Liver (tissue), 9 donors: ENCODE results near the gene SPTBN4. TPM values are rescaled to one million over a fixed set of nuclear protein-coding genes. Genes with fewer than 3 reads are reported as not detected.

Source experiments
- DNase-seq: peaks from one replicate; pipeline ENCODE4 v3.0.0-alpha.2; 2017; ENCODE audit warnings: low spot score
- H3K27ac ChIP-seq, 2 donors: one replicate each; pipeline ENCODE4 v1.7.0; 2013; ENCODE audit warnings: inconsistent platforms in 2 of 2, low read length in 2 of 2, control low read depth in 1 of 2, low read depth in 1 of 2, mild to moderate bottlenecking in 1 of 2
- H3K27me3 ChIP-seq, 4 donors: one replicate each; pipeline versions ENCODE4 v1.6.1 to v1.7.0; 2013; ENCODE audit warnings: low read length in 3 of 4, inconsistent platforms in 1 of 4, mild to moderate bottlenecking in 1 of 4, moderate library complexity in 1 of 4; ENCODE audit not compliant: control insufficient read depth in 4 of 4, insufficient read depth in 4 of 4
- H3K36me3 ChIP-seq, 4 donors: one replicate each; pipeline versions ENCODE4 v1.6.1 to v1.7.0; 2013; ENCODE audit warnings: low read length in 3 of 4, mild to moderate bottlenecking in 3 of 4, low read depth in 1 of 4, moderate library complexity in 1 of 4; ENCODE audit not compliant: control insufficient read depth in 4 of 4, insufficient read depth in 3 of 4
- H3K4me1 ChIP-seq, 4 donors: one replicate each; pipeline versions ENCODE4 v1.6.1 to v1.7.0; 2013; ENCODE audit warnings: low read length in 3 of 4, mild to moderate bottlenecking in 3 of 4, moderate library complexity in 1 of 4; ENCODE audit not compliant: control insufficient read depth in 4 of 4, insufficient read depth in 4 of 4
- H3K4me3 ChIP-seq, 3 donors: one replicate each; pipeline versions ENCODE4 v1.6.1 to v1.7.0; 2013; ENCODE audit warnings: low read length in 3 of 3, control low read depth in 1 of 3, low read depth in 1 of 3, mild to moderate bottlenecking in 1 of 3
- H3K9ac ChIP-seq, 2 donors: one replicate each; pipeline ENCODE4 v1.7.0; 2013; ENCODE audit warnings: low read length in 2 of 2, mild to moderate bottlenecking in 2 of 2, moderate library complexity in 2 of 2, control low read depth in 1 of 2, low read depth in 1 of 2
- H3K9me3 ChIP-seq, 4 donors: one replicate each; pipeline versions ENCODE4 v1.6.1 to v1.7.0; 2013; ENCODE audit warnings: low read length in 3 of 4; ENCODE audit not compliant: control insufficient read depth in 4 of 4
- EGR1 ChIP-seq, 2 donors: IDR thresholded peaks; 2 replicates each; pipeline ENCODE4 v1.6.1; 2016 to 2018; ENCODE audit warnings: antibody characterized with exemption in 2 of 2, low read depth in 2 of 2
- FOXA1 ChIP-seq: IDR thresholded peaks from 2 replicates; pipeline ENCODE4 v1.6.1; 2016; ENCODE audit warnings: antibody characterized with exemption
- FOXA2 ChIP-seq: IDR thresholded peaks from 2 replicates; pipeline ENCODE4 v1.6.1; 2016; ENCODE audit warnings: antibody characterized with exemption
- GABPA ChIP-seq, 2 donors: IDR thresholded peaks in 1 of 2; conservative IDR thresholded peaks in 1 of 2; 2 replicates each; pipeline ENCODE4 v1.6.1; 2016; ENCODE audit warnings: antibody characterized with exemption in 2 of 2, mild to moderate bottlenecking in 1 of 2, moderate library complexity in 1 of 2
- HNF4A ChIP-seq, 2 donors: conservative IDR thresholded peaks; 2 replicates each; pipeline ENCODE4 v1.6.1; 2016; ENCODE audit warnings: antibody characterized with exemption in 2 of 2, mild to moderate bottlenecking in 2 of 2
- HNF4G ChIP-seq: IDR thresholded peaks from 2 replicates; pipeline ENCODE4 v1.6.1; 2016; ENCODE audit warnings: antibody characterized with exemption
- JUND ChIP-seq, 2 donors: IDR thresholded peaks; 2 replicates each; pipeline ENCODE4 v1.6.1; 2016; ENCODE audit warnings: antibody characterized with exemption in 2 of 2
- NR2F2 ChIP-seq: IDR thresholded peaks from 2 replicates; pipeline ENCODE4 v1.6.1; 2016; ENCODE audit warnings: antibody characterized with exemption
- RAD21 ChIP-seq, 2 donors: IDR thresholded peaks; 2 replicates each; pipeline ENCODE4 v1.6.1; 2016; ENCODE audit warnings: antibody characterized with exemption in 2 of 2, mild to moderate bottlenecking in 2 of 2
- RXRA ChIP-seq, 2 donors: IDR thresholded peaks; 2 replicates each; pipeline ENCODE4 v1.6.1; 2017 to 2018; ENCODE audit warnings: antibody characterized with exemption in 2 of 2, mild to moderate bottlenecking in 1 of 2
- SP1 ChIP-seq: IDR thresholded peaks from 2 replicates; pipeline ENCODE4 v1.6.1; 2018; ENCODE audit warnings: antibody characterized with exemption, mild to moderate bottlenecking
- TAF1 ChIP-seq: conservative IDR thresholded peaks from 2 replicates; pipeline ENCODE4 v1.6.1; 2016; ENCODE audit warnings: antibody characterized with exemption, mild to moderate bottlenecking
- YY1 ChIP-seq: IDR thresholded peaks from 2 replicates; pipeline ENCODE4 v1.6.1; 2016; ENCODE audit warnings: antibody characterized with exemption, mild to moderate bottlenecking
- WGBS: extraction: QIAGEN DNeasy Blood & Tissue Kit; methylation state at CpG from one replicate; pipeline ENCODE4 v1.1.7; 2013; 5-methylcytosine and 5-hydroxymethylcytosine counted together
- polyA plus RNA-seq, 2 donors: library from polyadenylated mRNA; stranded (reverse) in 1 of 2; unstranded in 1 of 2; fragments of 200-250 nt in 1 of 2; fragments of >200 nt in 1 of 2; fragmentation: Nextera tagmentation in 1 of 2; extraction: Ambion mirVana in 1 of 2; gene quantifications; one replicate each; pipeline versions ENCODE4 v1.2.1 to v1.2.3, GENCODE V29; 2013 to 2015
- total RNA-seq, 2 donors: library from RNA; depleted of rRNA; stranded (reverse); fragments of >200 nt; gene quantifications; one replicate each; pipeline ENCODE4 v1.2.3, GENCODE V29; 2014
- TF ChIP-seq, protein P1 (sequence below): IDR thresholded peaks from 2 replicates; pipeline ENCODE4 v1.6.1; 2016; ENCODE audit warnings: antibody characterized with exemption
- TF ChIP-seq, protein P2 (sequence below): IDR thresholded peaks from 2 replicates; pipeline ENCODE4 v1.6.1; 2016; ENCODE audit warnings: antibody characterized with exemption, mild to moderate bottlenecking
- TF ChIP-seq, protein P3 (sequence below): fragments of 150-350 bp; IDR thresholded peaks from 2 replicates; pipeline ENCODE4 v1.5.1; 2017; ENCODE audit warnings: improper control_type of control experiment, low read depth, low read length; ENCODE audit not compliant: missing input control
- TF ChIP-seq, protein P4 (sequence below): IDR thresholded peaks from 2 replicates; pipeline ENCODE4 v1.6.1; 2016; ENCODE audit warnings: antibody characterized with exemption
- TF ChIP-seq, protein P5 (sequence below): IDR thresholded peaks from 2 replicates; pipeline ENCODE4 v1.6.1; 2016; ENCODE audit warnings: antibody characterized with exemption
- donor health status: healthy.
- donor health status: healthy.
- donor health status: healthy.
- donor health status: healthy.
- donor health status: healthy.

SPTBN4 gene
- total and polyA plus RNA-seq, 4 donors, result 0.13 to 1.1 (median 0.62) TPM

DNA sequence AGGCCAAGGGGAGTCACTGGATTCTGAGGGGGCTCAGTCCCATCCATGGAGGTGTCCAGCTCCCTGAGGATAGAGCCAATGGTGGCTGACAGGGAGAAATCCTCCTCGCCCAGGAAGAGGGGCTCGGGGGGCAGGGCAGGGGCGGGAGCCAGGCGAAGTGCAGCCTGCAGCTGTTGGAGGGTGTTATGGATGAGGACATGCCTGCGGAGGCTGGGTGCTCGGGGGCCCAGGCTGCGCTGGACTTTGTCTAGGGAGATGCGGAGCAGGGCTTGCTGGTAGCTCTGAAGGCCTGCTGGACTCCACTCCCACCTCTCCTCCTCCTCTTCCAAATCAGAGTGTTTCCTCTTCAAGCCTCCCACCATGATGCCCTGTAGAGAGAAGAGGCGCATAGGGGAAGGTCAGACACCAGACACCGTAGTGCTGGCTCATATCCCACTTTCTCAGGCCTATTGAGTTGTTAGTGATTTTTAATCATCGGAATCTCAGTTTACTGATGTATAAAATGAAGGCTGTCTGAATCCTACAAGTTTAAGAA, 25.0 kb upstream of the SPTBN4 start:
- TF ChIP-seq RXRA (IDR thresholded peaks at IDR 0.05) (no peak), RAD21 (IDR thresholded peaks at IDR 0.05) (no peak), GABPA (IDR thresholded peaks at IDR 0.05 in 1 of 2, conservative IDR thresholded peaks at IDR 0.05 in 1 of 2) (no peak), TAF1 (no peak)
- TF ChIP-seq, protein P1, sequence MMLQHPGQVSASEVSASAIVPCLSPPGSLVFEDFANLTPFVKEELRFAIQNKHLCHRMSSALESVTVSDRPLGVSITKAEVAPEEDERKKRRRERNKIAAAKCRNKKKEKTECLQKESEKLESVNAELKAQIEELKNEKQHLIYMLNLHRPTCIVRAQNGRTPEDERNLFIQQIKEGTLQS, result no peak
- TF ChIP-seq, protein P2, sequence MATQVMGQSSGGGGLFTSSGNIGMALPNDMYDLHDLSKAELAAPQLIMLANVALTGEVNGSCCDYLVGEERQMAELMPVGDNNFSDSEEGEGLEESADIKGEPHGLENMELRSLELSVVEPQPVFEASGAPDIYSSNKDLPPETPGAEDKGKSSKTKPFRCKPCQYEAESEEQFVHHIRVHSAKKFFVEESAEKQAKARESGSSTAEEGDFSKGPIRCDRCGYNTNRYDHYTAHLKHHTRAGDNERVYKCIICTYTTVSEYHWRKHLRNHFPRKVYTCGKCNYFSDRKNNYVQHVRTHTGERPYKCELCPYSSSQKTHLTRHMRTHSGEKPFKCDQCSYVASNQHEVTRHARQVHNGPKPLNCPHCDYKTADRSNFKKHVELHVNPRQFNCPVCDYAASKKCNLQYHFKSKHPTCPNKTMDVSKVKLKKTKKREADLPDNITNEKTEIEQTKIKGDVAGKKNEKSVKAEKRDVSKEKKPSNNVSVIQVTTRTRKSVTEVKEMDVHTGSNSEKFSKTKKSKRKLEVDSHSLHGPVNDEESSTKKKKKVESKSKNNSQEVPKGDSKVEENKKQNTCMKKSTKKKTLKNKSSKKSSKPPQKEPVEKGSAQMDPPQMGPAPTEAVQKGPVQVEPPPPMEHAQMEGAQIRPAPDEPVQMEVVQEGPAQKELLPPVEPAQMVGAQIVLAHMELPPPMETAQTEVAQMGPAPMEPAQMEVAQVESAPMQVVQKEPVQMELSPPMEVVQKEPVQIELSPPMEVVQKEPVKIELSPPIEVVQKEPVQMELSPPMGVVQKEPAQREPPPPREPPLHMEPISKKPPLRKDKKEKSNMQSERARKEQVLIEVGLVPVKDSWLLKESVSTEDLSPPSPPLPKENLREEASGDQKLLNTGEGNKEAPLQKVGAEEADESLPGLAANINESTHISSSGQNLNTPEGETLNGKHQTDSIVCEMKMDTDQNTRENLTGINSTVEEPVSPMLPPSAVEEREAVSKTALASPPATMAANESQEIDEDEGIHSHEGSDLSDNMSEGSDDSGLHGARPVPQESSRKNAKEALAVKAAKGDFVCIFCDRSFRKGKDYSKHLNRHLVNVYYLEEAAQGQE, result no peak
- Histone ChIP-seq H3K9me3 (no peaks in the 10 kb centered on the region), H3K27me3 (no peaks in the 10 kb centered on the region), H3K4me3 (no peak overlapping the region), H3K36me3 (peaks cover 8 to 18% (median 12%) of the 10 kb centered on the region in 4 donors), H3K4me1 (peaks cover 0 to 19% (median 13%) of the 10 kb centered on the region in 4 donors), H3K9ac (no peak overlapping the region), H3K27ac (no peak overlapping the region)
- 88% methylated on average over 11 of the region's 11 CpGs for WGBS
- DNase-seq, result no peak

DNA sequence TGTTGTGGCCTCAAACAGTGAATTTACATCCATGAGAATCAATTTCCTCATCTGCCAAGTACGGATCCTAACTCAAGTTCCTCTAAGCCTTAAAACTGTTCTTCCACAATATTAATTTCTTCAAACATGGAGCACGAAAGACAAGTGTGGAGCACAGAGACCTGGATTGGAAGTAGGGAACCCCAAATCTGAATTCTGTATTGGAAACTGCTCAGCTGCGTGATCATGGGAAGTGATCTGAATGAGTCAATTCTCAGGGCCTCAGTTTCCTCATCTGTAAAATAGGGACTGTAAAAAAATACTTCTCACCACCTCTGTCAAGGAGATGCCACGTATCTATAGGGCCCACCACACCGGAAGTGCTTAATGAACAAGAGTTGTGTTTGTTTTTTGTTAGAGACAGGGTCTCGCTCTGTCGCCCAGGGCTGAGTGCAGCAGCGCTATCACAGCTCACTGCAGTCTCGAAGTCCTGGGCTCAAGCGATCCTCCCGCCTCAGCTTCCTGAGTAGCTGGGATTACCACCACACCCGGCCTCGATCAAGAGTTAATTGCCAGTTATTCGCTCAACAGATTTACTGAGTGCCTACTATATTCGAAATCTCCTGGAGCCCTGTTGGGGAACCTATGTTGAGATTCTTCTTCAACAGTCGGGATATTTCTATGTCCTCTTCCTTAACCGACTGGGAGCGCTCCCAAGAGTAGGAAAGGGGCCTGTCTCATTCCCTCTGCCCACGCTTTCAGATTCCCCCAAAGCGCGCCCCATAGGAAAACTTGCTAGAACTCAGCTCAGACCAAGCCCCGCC, 24.3 kb upstream of the SPTBN4 start:
- no peak for DNase-seq
- Histone ChIP-seq H3K27ac (peak overlapping the region; percentile 63 to 74), H3K36me3 (peaks cover 8 to 19% (median 13%) of the 10 kb centered on the region in 4 donors), H3K9ac (peak overlapping the region; percentile 42 to 69), H3K4me1 (peaks cover 0 to 19% (median 13%) of the 10 kb centered on the region in 4 donors), H3K4me3 (peak overlapping the region; percentile 51 to 62 (median 57)), H3K27me3 (no peaks in the 10 kb centered on the region), H3K9me3 (no peaks in the 10 kb centered on the region)
- TF ChIP-seq, protein P2, result no peak
- no peak for TF ChIP-seq HNF4G
- TF ChIP-seq TAF1, result no peak
- TF ChIP-seq RXRA (IDR thresholded peaks at IDR 0.05), result no peak
- TF ChIP-seq RAD21 (IDR thresholded peaks at IDR 0.05), result no peak
- no peak for TF ChIP-seq JUND (IDR thresholded peaks at IDR 0.05)
- TF ChIP-seq FOXA2, result no peak
- no peak for TF ChIP-seq HNF4A (conservative IDR thresholded peaks at IDR 0.05)
- no peak for TF ChIP-seq FOXA1
- TF ChIP-seq, protein P3, sequence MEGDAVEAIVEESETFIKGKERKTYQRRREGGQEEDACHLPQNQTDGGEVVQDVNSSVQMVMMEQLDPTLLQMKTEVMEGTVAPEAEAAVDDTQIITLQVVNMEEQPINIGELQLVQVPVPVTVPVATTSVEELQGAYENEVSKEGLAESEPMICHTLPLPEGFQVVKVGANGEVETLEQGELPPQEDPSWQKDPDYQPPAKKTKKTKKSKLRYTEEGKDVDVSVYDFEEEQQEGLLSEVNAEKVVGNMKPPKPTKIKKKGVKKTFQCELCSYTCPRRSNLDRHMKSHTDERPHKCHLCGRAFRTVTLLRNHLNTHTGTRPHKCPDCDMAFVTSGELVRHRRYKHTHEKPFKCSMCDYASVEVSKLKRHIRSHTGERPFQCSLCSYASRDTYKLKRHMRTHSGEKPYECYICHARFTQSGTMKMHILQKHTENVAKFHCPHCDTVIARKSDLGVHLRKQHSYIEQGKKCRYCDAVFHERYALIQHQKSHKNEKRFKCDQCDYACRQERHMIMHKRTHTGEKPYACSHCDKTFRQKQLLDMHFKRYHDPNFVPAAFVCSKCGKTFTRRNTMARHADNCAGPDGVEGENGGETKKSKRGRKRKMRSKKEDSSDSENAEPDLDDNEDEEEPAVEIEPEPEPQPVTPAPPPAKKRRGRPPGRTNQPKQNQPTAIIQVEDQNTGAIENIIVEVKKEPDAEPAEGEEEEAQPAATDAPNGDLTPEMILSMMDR, result no peak
- TF ChIP-seq EGR1 (IDR thresholded peaks at IDR 0.05; ENCODE audit: low read depth in 2 of 2), result no peak
- TF ChIP-seq, protein P1, result no peak
- TF ChIP-seq, protein P4, sequence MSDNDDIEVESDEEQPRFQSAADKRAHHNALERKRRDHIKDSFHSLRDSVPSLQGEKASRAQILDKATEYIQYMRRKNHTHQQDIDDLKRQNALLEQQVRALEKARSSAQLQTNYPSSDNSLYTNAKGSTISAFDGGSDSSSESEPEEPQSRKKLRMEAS, result no peak
- TF ChIP-seq GABPA (IDR thresholded peaks at IDR 0.05 in 1 of 2, conservative IDR thresholded peaks at IDR 0.05 in 1 of 2), result no peak
- TF ChIP-seq SP1, result no peak
- TF ChIP-seq NR2F2, result no peak
- TF ChIP-seq, protein P5, sequence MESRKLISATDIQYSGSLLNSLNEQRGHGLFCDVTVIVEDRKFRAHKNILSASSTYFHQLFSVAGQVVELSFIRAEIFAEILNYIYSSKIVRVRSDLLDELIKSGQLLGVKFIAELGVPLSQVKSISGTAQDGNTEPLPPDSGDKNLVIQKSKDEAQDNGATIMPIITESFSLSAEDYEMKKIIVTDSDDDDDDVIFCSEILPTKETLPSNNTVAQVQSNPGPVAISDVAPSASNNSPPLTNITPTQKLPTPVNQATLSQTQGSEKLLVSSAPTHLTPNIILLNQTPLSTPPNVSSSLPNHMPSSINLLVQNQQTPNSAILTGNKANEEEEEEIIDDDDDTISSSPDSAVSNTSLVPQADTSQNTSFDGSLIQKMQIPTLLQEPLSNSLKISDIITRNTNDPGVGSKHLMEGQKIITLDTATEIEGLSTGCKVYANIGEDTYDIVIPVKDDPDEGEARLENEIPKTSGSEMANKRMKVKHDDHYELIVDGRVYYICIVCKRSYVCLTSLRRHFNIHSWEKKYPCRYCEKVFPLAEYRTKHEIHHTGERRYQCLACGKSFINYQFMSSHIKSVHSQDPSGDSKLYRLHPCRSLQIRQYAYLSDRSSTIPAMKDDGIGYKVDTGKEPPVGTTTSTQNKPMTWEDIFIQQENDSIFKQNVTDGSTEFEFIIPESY, result no peak
- no peak for TF ChIP-seq YY1
- WGBS, result 25% methylated on average over 22 of the region's 22 CpGs
